Measurements from ENCODE around the gene CCNY. TPM values are rescaled to one million over a fixed set of nuclear protein-coding genes. Genes with fewer than 3 reads are reported as not detected.
A peak's percentile ranks its signal among the peaks of the same experiment; 100 is the strongest.

The CCNY gene
- total RNA-seq, 1 experiment from 2014 or later, result 53.3 TPM

- CTCF ChIA-PET, result interaction anchor here (0.7 to 1.0 kb wide), 3 partner anchors 104 to 390 kb away, joined by 3 to 4 read pairs (median 3); no protein-coding TSS in a partner anchor
Measured at GRCh38 chr10:35327790-35328403, 8.4 kb upstream of the CCNY start.

GRCh38 chr10:35328404-35329037 lies 7.8 kb upstream of the CCNY start:
- ChIA-PET POLR2A (no interaction called here), CTCF (interaction anchor here (1.0 kb wide), 2 partner anchors 104 to 132 kb away, joined by 3 to 4 read pairs; no protein-coding TSS in a partner anchor)
- ATAC-seq (no peak), DNase-seq (ENCODE audit: low spot score) (no peak)
- no peak overlapping the region for H3K4me3 Mint-ChIP-seq
- H3K4me1 Mint-ChIP-seq, result peaks cover 21% of the 10 kb centered on the region
- no peaks in the 10 kb centered on the region for H3K27me3 Mint-ChIP-seq (ENCODE audit: low read depth)
- H3K36me3 Mint-ChIP-seq, result peaks cover 10% of the 10 kb centered on the region
- H3K27ac Mint-ChIP-seq, result 0 out of 2 replicates have a peak overlapping the region, but pooled peaks have one; percentile 6
- H3K9me3 Mint-ChIP-seq, result peaks cover 1% of the 10 kb centered on the region
- TF ChIP-seq ZNF396 (CRISPR knock-in tag; IDR thresholded peaks at IDR 0.05; ENCODE audit: borderline replicate concordance), result no peak
- no peak for TF ChIP-seq ZNF232 (CRISPR knock-in tag; IDR thresholded peaks at IDR 0.05)
- TF ChIP-seq, protein P1, sequence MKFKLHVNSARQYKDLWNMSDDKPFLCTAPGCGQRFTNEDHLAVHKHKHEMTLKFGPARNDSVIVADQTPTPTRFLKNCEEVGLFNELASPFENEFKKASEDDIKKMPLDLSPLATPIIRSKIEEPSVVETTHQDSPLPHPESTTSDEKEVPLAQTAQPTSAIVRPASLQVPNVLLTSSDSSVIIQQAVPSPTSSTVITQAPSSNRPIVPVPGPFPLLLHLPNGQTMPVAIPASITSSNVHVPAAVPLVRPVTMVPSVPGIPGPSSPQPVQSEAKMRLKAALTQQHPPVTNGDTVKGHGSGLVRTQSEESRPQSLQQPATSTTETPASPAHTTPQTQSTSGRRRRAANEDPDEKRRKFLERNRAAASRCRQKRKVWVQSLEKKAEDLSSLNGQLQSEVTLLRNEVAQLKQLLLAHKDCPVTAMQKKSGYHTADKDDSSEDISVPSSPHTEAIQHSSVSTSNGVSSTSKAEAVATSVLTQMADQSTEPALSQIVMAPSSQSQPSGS (CRISPR knock-in tag; IDR thresholded peaks at IDR 0.05; ENCODE audit: borderline replicate concordance, low read depth), result no peak
- TF ChIP-seq KAT7 (CRISPR knock-in tag; IDR thresholded peaks at IDR 0.05; ENCODE audit: borderline replicate concordance), result no peak
- no peak for TF ChIP-seq GRHL2 (CRISPR knock-in tag; IDR thresholded peaks at IDR 0.05; ENCODE audit: insufficient replicate concordance, severe bottlenecking)
- TF ChIP-seq MXD4 (CRISPR knock-in tag; IDR thresholded peaks at IDR 0.05; ENCODE audit: borderline replicate concordance), result no peak
- no peak for TF ChIP-seq ATF1 (CRISPR knock-in tag; IDR thresholded peaks at IDR 0.05)
- no peak for TF ChIP-seq TP53 (CRISPR knock-in tag; IDR thresholded peaks at IDR 0.05)
- no peak for TF ChIP-seq RORB (CRISPR knock-in tag; IDR thresholded peaks at IDR 0.05)

More at GRCh38 chr10:35327790-35328403, 8.4 kb upstream of the CCNY start:
- H3K27ac Mint-ChIP-seq, result no peak overlapping the region
- peaks cover 8% of the 10 kb centered on the region; the same call in 1 of the 2 replicates for H3K36me3 Mint-ChIP-seq
- no peak for TF ChIP-seq GABPB1 (CRISPR knock-in tag; IDR thresholded peaks at IDR 0.05)
- TF ChIP-seq, protein P2, sequence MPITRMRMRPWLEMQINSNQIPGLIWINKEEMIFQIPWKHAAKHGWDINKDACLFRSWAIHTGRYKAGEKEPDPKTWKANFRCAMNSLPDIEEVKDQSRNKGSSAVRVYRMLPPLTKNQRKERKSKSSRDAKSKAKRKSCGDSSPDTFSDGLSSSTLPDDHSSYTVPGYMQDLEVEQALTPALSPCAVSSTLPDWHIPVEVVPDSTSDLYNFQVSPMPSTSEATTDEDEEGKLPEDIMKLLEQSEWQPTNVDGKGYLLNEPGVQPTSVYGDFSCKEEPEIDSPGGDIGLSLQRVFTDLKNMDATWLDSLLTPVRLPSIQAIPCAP (CRISPR knock-in tag; IDR thresholded peaks at IDR 0.05), result no peak
- TF ChIP-seq, protein P3, sequence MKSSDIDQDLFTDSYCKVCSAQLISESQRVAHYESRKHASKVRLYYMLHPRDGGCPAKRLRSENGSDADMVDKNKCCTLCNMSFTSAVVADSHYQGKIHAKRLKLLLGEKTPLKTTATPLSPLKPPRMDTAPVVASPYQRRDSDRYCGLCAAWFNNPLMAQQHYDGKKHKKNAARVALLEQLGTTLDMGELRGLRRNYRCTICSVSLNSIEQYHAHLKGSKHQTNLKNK (CRISPR knock-in tag; IDR thresholded peaks at IDR 0.05), result no peak
- H3K4me3 Mint-ChIP-seq, result no peak overlapping the region
- H3K27me3 Mint-ChIP-seq (ENCODE audit: low read depth), result no peaks in the 10 kb centered on the region
- peaks cover 21% of the 10 kb centered on the region for H3K4me1 Mint-ChIP-seq
- POLR2A ChIA-PET, result no interaction called here
- ATAC-seq (peak; percentile 58), DNase-seq (ENCODE audit: low spot score) (no peak)
- H3K9me3 Mint-ChIP-seq, result no peaks in the 10 kb centered on the region

DNA sequence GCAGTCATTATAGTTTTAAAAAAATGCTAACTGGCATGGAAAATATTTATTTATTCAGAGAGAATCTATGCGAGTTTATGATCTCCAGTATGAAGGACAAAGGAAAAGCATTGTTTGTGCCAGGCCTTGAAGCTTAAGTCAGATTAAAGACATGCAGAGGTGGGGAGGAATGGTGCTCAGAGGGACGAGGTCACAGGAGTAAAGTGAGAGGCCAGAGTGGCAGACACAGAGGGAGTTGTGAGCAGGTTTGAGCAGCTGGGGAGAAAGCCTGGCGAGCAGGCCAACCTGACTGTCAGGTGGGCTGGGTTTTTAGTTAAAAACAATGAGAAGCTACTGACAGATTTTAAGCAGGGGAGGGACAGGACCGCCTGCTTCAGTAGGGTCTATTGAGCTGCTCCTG lies 6.8 kb upstream of the CCNY start:
- ChIA-PET CTCF (interaction anchor here (0.9 to 1.4 kb wide), 3 partner anchors 90 to 203 kb away, joined by 3 to 5 read pairs (median 3); no protein-coding TSS in a partner anchor), POLR2A (no interaction called here)
- Mint-ChIP-seq H3K9me3 (peaks cover 9% of the 10 kb centered on the region), H3K27me3 (ENCODE audit: low read depth) (no peaks in the 10 kb centered on the region), H3K36me3 (peaks cover 17% of the 10 kb centered on the region), H3K4me1 (peaks cover 21% of the 10 kb centered on the region), H3K27ac (peak overlapping the region; percentile 86), H3K4me3 (no peak overlapping the region)
- ATAC-seq (peak; percentile 87), DNase-seq (ENCODE audit: low spot score) (no peak)
- TF ChIP-seq, protein P4, sequence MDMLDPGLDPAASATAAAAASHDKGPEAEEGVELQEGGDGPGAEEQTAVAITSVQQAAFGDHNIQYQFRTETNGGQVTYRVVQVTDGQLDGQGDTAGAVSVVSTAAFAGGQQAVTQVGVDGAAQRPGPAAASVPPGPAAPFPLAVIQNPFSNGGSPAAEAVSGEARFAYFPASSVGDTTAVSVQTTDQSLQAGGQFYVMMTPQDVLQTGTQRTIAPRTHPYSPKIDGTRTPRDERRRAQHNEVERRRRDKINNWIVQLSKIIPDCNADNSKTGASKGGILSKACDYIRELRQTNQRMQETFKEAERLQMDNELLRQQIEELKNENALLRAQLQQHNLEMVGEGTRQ (CRISPR knock-in tag; IDR thresholded peaks at IDR 0.05), result no peak
- no peak for TF ChIP-seq CBFB (CRISPR knock-in tag; IDR thresholded peaks at IDR 0.05; ENCODE audit: low read depth)

All from WTC11 (cell line).